Activated CD8-positive, alpha-beta memory T cell treated with anti-CD3 and anti-CD28 coated beads, Interleukin-2, amount 50 U/mL, for 24 hours (primary cell): Measurements from ENCODE around the gene AICDA.
A peak's percentile ranks its signal among the peaks of the same experiment; 100 is the strongest.
"Not testable (repeated sequence)": the region's sequence is repeated elsewhere in the genome, so short reads cannot be mapped to it uniquely, and the experiment has no call there.

Experiments used
- DNase-seq: peaks from one replicate; pipeline ENCODE4 v3.0.0-alpha.2; 2020; ENCODE audit errors: extremely low read depth

Gene AICDA

GRCh38 chr12:8612629-8613028 is at the start of gene AICDA:
Gene AICDA (minus strand): TSS chr12:8612859. CDS start chr12:8612767, 92 bp downstream.
- DNase-seq = no peak

DNA sequence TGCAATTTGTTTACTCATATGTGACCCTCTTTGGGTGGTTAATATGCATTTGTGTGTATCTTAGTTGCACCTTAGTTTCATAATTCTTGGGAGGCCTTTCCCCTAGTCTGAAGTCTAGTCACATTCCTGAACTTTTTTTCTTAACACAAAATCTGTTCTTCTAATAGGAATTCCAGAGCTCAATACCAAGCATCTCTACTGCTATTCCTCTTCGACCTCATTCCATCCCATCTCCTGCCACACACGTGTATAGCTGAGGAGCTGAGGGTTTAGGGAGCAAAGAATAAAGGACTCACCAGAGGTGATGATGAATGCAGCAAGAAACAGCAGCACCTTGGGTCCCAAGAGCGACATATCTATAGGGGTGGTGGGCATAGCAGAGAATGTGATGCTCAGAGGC is 49.1 kb upstream of the AICDA start:
- DNase-seq = no peak

DNA sequence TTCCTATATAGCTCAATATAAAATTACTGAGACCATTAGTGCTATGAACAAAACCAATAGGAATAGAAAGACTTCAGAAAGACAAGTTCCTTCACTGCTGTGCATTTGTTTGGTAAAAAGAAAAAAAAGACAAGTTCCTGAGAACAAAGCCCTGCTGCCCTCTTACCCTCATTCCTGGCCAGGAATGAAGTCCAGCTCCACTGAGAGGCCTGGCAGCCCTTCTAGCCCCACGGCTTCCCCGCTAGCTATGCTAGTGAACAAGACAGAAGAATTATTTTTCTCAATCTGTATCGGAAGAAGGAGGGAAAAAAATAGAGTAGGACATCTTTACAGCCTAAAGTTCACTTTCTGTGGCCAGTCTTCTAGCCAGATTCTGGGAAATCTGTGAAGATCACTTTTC is 48.4 kb upstream of the AICDA start:
- DNase-seq = no peak

DNA sequence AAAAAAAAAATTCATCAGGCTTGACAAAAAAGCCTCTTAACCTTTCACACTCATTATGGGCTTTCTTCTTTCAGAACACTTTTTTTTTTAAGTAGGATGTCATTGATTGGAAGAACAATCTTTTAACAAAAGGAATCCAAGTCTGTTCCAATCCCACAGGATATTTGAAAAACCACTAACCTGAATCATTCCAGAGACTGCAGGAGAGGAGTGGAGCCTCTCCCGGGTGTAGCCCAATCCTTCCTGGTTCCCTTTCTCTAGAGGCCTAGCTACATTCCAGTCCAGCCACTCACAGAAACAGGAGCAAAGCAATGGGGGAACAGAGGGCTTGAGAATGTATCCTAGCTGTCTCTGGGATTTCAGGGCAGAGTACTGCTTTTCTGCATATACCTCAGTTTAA is 45.7 kb upstream of the AICDA start:
- DNase-seq = no peak

- no peak for DNase-seq
Measured at GRCh38 chr12:8655421-8655820, 42.8 kb upstream of the AICDA start.

- DNase-seq = peak; percentile 51
Measured at GRCh38 chr12:8648576-8649205, 36.0 kb upstream of the AICDA start.

- no peak for DNase-seq
Measured at GRCh38 chr12:8647968-8648367, 35.3 kb upstream of the AICDA start.

- peak; percentile 40 for DNase-seq
Measured at GRCh38 chr12:8644345-8645248, 31.9 kb upstream of the AICDA start.

DNA sequence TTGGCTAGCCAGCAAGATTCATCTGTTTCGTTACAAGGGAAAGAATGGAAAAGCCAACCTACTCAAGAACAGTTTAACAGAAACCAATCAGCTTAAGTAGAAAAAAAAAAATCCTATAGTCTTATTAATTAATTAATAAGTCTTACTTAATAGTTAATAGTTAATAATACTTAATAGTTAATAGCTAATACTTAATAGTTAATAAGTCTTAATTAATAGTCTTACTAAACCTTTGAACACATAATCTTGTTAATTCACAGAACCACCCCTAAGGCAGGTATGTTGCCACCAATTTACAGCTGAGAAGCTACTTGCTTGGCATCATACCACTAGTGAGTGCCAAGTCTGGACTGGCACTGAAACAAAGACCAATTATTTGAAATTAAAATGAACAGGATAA is 30.1 kb upstream of the AICDA start:
- DNase-seq = no peak

DNA sequence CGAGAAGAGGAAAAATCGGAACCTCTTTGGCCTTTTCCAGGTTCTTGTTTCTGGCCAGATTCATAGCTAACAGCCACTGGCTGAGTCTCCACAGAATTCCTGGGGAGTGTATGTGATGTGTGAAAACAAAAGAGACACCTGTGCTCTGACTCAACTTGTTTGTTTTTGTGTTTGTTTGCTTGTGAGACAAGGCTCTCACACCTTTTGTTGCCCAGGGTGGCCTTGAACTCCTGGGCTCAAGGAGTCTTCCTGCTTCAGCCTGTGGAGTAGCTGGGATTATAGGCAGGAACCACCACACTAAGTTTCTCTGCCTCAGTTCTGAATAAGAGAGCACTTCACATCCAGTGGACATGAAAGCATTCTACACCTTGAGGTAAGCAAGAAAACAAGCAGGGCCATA is 27.3 kb upstream of the AICDA start:
- no peak for DNase-seq

DNA sequence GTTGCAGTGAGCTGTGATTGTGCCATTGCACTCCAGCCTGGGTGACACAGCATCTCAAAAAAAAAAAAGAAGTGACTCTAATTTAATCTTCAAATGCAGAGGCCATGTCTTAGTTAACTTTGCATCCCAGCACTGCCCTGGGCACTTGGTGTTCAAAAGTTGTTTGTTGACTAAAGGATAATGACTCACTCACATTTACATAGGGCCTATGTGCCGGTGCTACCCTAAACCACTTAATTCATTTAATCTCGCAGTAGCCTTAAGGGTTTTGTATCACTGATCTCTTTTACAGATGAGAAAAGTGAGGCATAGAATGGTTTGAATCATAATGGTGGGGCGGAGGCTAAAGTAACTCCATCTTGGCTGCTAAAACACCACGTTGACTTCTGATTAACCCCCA is 26.3 kb upstream of the AICDA start:
- no peak for DNase-seq

GRCh38 chr12:8637666-8638065 is 25.0 kb upstream of the AICDA start:
- no peak for DNase-seq

DNA sequence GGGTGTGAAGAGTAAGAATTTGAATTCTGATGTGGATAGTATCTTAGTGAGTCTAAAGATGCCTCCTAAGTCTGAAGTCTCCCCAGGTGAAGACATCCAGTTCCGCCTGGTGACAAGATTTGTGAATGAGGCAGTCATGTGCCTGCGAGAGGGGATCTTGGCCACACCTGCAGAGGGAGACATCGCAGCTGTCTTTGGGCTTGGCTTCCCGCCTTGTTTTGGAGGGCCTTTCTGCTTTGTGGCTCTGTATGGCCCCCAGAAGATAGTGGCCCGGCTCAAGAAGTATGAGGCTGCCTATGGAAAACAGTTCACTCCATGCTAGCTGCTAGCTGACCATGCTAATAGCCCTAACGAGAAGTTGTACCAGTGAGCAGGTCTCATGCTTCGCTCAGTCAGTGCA is 24.6 kb upstream of the AICDA start:
- DNase-seq = no peak

DNA sequence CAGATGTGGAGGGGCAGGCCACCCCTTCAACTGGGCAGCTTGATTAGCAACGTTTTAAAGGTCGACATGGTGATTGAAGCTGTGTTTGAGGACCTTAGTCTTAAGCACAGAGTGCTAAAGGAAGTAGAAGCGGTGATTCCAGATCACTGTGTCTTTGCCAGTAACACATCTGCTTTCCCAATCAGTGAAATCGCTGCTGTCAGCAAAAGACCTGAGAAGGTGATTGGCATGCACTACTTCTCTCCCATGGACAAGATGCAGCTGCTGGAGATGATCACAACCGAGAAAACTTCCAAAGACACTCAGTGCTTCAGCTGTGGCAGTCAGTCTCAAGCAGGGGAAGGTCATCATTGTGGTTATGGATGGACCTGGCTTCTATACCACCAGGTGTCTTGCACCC is 23.9 kb upstream of the AICDA start:
- no peak for DNase-seq

- DNase-seq = not testable (repeated sequence)
Measured at GRCh38 chr12:8636007-8636346, 23.3 kb upstream of the AICDA start.

DNA sequence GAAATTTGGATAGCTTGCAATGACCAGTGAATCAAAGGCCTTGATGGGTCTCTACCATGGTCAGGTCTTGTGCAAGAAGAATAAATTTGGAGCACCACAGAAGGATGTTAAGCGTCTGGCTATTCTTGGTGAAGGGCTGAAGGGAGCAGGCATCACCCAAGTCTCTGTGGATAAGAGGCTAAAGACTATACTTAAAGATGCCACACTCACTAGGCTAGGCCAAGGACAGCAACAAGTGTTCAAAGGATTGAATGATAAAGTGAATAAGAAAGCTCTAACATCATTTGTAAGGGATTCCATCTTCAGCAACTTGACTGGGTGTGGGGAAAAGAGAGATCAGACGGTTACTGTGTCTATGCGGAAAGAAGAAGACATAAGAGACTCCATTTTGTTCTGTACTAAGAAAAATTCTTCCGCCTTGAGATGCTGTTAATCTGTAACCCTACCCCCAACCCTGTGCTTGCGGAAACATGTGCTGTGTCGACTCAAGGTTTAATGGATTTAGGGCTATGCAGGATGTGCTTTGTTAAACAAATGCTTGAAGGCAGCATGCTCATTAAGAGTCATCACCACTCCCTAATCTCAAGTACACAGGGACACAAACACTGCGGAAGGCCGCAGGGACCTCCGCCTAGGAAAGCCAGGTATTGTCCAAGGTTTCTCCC is 22.8 kb upstream of the AICDA start:
- DNase-seq = not testable (repeated sequence)

GRCh38 chr12:8630131-8630530 is 17.5 kb upstream of the AICDA start:
- no peak for DNase-seq

DNA sequence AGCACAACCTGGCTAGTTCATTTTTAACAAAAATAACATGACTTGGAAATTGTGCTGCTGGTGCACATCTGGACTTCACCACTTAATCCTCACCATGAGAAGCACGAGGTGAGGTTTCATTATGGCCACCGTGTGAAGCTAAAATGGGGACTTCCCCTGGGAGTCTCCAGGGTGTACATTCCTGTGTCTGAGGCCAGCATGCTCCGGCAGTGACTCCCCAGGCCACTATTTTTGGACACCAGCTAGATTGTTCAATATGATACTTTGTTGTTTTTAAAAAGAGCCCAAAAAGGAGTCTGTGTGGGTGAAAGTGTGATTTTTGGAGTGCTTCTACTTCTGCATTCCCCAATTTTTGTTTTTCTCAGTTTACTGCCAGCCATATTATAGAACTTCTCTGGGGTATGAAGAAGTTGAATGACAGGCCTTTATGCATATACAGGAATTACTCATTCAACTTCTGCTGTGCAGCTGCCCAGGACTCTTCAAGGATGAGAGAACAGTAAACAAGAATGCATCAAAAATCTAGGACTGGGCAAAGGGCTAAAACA is 16.9 kb upstream of the AICDA start:
- DNase-seq = no peak

GRCh38 chr12:8628731-8629130 is 16.1 kb upstream of the AICDA start:
- no peak for DNase-seq

DNA sequence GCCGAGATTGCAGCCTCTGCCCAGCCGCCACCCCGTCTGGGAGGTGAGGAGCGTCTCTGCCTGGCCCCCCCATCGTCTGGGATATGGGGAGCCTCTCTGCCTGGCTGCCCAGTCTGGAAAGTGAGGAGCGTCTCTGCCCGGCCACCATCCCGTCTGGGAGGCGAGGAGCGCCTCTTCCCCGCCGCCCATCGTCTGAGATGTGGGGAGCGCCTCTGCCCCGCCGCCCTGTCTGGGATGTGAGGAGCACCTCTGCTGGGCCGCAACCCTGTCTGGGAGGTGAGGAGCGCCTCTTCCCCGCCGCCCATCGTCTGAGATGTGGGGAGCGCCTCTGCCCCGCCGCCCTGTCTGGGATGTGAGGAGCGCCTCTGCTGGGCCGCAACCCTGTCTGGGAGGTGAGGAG is 12.1 kb upstream of the AICDA start:
- DNase-seq = not testable (repeated sequence)

GRCh38 chr12:8622646-8623045 is 10.0 kb upstream of the AICDA start:
- DNase-seq = no peak

GRCh38 chr12:8615206-8615605 is 2.5 kb upstream of the AICDA start:
- no peak for DNase-seq

- DNase-seq = not testable (repeated sequence)
Measured at GRCh38 chr12:8613881-8614280, 1.2 kb upstream of the AICDA start.
